ENCODE results near the gene CRACDL. TPM values are rescaled to one million over a fixed set of nuclear protein-coding genes. Genes with fewer than 3 reads are reported as not detected.

CRACDL gene
- polyA plus RNA-seq, 1 donor (not counting 4 experiments of a cell fraction or from before 2014, with no cell fraction given), result 1.6 TPM

DNA sequence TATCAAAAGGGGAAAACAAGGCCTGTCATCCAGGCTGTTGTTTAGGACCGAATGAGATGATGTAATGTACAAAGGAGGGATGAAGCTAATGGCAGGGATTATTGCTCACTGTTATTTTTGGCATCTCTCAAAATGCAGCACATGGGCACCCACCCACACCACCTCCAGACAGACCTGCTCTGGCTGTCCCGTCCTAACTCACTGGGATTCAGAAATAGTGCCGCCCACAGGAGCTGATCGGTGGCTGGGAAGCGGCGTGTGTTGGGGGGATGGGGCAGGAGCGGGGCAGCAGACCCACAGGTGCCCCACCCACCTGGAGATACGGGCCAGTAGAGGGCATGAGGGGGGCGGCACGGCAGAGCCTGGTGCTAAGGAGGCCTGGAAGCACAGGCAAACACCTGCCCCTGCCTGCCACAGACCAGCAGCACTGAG is 52.2 kb downstream of the CRACDL start:
- Histone ChIP-seq H3K27ac (ENCODE audit: control insufficient read depth, insufficient read depth, low read length) (no peak overlapping the region), H3K4me3 (ENCODE audit: control insufficient read depth in 2 of 3, extremely low read depth in 1 of 3, insufficient read depth in 2 of 3, low read depth in 1 of 3, low read length in 3 of 3) (no peak overlapping the region), H3K9ac (ENCODE audit: control insufficient read depth, extremely low read depth, insufficient read depth, low read length) (no peak overlapping the region), H3K79me2 (ENCODE audit: control insufficient read depth, insufficient read depth, low read length) (no peaks in the 10 kb centered on the region), H3K4me2 (ENCODE audit: control insufficient read depth, extremely low read depth, insufficient read depth, low read depth, low read length) (no peak overlapping the region), H3K9me1 (ENCODE audit: control insufficient read depth, extremely low read depth, insufficient read depth, low read length) (no peaks in the 10 kb centered on the region), H3K9me3 (ENCODE audit: control insufficient read depth, low read depth, low read length) (peaks cover 1% of the 10 kb centered on the region), H2AFZ (ENCODE audit: control insufficient read depth, low read length) (no peak overlapping the region), H3K27me3 (ENCODE audit: control insufficient read depth, extremely low read depth, insufficient read depth, low read length) (peaks cover 4% of the 10 kb centered on the region), H3K36me3 (ENCODE audit: control insufficient read depth in 2 of 2, extremely low read depth in 1 of 2, insufficient read depth in 2 of 2, low read length in 2 of 2) (no peaks in the 10 kb centered on the region), H4K20me1 (ENCODE audit: control insufficient read depth, extremely low read depth, insufficient read depth, low read length) (no peaks in the 10 kb centered on the region), H3K4me1 (ENCODE audit: control insufficient read depth, extremely low read depth, insufficient read depth, low read length) (peaks cover 11% of the 10 kb centered on the region)
- dilution Hi-C loops (cut with MboI; ENCODE audit: extremely low pct_ligation_motif_present, low sequenced_read_pairs), result no loop called here
- no peak for TF ChIP-seq EZH2 (IDR thresholded peaks at IDR 0.05; ENCODE audit: low read length)
- TF ChIP-seq, protein P1, sequence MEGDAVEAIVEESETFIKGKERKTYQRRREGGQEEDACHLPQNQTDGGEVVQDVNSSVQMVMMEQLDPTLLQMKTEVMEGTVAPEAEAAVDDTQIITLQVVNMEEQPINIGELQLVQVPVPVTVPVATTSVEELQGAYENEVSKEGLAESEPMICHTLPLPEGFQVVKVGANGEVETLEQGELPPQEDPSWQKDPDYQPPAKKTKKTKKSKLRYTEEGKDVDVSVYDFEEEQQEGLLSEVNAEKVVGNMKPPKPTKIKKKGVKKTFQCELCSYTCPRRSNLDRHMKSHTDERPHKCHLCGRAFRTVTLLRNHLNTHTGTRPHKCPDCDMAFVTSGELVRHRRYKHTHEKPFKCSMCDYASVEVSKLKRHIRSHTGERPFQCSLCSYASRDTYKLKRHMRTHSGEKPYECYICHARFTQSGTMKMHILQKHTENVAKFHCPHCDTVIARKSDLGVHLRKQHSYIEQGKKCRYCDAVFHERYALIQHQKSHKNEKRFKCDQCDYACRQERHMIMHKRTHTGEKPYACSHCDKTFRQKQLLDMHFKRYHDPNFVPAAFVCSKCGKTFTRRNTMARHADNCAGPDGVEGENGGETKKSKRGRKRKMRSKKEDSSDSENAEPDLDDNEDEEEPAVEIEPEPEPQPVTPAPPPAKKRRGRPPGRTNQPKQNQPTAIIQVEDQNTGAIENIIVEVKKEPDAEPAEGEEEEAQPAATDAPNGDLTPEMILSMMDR (optimal IDR thresholded peaks at IDR 0.05 in 1 of 3, IDR thresholded peaks at IDR 0.05 in 1 of 3, conservative IDR thresholded peaks at IDR 0.05 in 1 of 3; ENCODE audit: extremely low read depth in 1 of 3, insufficient read depth in 2 of 3, low read length in 3 of 3), result no peak
- DNase-seq (ENCODE audit: low read depth, low spot score) (no peak), FAIRE-seq (no peak)

DNA sequence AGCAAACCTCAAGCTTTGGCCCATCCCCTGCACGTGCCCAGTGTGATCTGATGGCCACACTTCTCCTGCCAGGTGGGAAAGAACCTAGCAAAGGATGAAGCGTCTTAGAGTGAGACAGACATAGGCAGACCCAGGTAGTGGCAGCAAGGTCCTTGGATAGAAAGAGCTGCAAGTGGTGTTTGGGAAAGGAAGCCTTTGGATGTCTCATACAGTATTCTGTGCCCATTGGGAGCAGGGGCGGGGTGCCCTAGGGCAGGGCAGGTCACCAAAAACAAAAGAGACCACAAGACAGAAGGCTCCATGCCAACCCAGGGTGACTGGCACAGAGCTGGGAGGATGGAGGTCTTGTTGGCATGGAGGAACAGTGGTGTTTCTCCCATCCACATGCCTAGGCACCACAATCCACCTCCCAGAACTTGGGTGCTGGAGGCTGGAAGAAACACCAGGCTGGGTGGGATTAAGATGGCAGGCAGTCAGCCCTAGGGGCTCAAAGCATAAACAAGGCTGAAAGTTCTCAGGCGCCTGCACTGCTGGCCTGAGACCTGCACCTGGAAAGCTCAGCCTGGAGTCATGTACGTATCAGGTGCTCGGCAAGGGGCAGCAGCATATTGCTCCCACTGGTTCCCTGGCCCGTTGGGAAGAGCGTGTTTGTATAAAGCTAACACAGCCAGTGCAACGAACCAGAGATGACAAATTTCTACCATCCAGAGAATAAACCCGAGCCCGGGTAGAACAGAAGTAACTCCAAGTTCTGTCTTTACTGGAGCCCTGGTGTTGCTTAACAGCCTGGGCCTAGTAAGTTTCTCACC is 52.9 kb downstream of the CRACDL start:
- no peaks in the 10 kb centered on the region for H3K79me2 ChIP-seq (ENCODE audit: control insufficient read depth, insufficient read depth, low read length)
- TF ChIP-seq, protein P1 (optimal IDR thresholded peaks at IDR 0.05 in 1 of 3, IDR thresholded peaks at IDR 0.05 in 1 of 3, conservative IDR thresholded peaks at IDR 0.05 in 1 of 3; ENCODE audit: extremely low read depth in 1 of 3, insufficient read depth in 2 of 3, low read length in 3 of 3), result no peak
- no peak for TF ChIP-seq EZH2 (IDR thresholded peaks at IDR 0.05; ENCODE audit: low read length)
- DNase-seq (ENCODE audit: low read depth, low spot score), result no peak
- peaks cover 1% of the 10 kb centered on the region for H3K9me3 ChIP-seq (ENCODE audit: control insufficient read depth, low read depth, low read length)
- no peaks in the 10 kb centered on the region for H4K20me1 ChIP-seq (ENCODE audit: control insufficient read depth, extremely low read depth, insufficient read depth, low read length)
- H3K9me1 ChIP-seq (ENCODE audit: control insufficient read depth, extremely low read depth, insufficient read depth, low read length), result no peaks in the 10 kb centered on the region
- dilution Hi-C loops (cut with MboI; ENCODE audit: extremely low pct_ligation_motif_present, low sequenced_read_pairs), result no loop called here
- H3K36me3 ChIP-seq (ENCODE audit: control insufficient read depth in 2 of 2, extremely low read depth in 1 of 2, insufficient read depth in 2 of 2, low read length in 2 of 2), result no peaks in the 10 kb centered on the region
- H3K4me1 ChIP-seq (ENCODE audit: control insufficient read depth, extremely low read depth, insufficient read depth, low read length), result peaks cover 11% of the 10 kb centered on the region
- no peak overlapping the region for H3K27ac ChIP-seq (ENCODE audit: control insufficient read depth, insufficient read depth, low read length)
- no peak overlapping the region for H3K9ac ChIP-seq (ENCODE audit: control insufficient read depth, extremely low read depth, insufficient read depth, low read length)
- peaks cover 4% of the 10 kb centered on the region for H3K27me3 ChIP-seq (ENCODE audit: control insufficient read depth, extremely low read depth, insufficient read depth, low read length)
- no peak overlapping the region for H3K4me2 ChIP-seq (ENCODE audit: control insufficient read depth, extremely low read depth, insufficient read depth, low read depth, low read length)
- no peak for FAIRE-seq
- no peak overlapping the region for H3K4me3 ChIP-seq (ENCODE audit: control insufficient read depth in 2 of 3, extremely low read depth in 1 of 3, insufficient read depth in 2 of 3, low read depth in 1 of 3, low read length in 3 of 3)
- no peak overlapping the region for H2AFZ ChIP-seq (ENCODE audit: control insufficient read depth, low read length)

Measured in keratinocyte (primary cell).